Amygdala (tissue), 56 donors: Measurements from ENCODE around the gene GLI3.

Source experiments
- DNase-seq, 56 donors: peaks; one replicate each; lab custom pipeline; 2025; lab: John Stamatoyannopoulos, UW

The GLI3 gene

GRCh38 chr7:41981046-41982040 lies 255.7 kb downstream of the GLI3 start:
- no peak for DNase-seq

- no peak for DNase-seq
Observed at GRCh38 chr7:41979834-41980307, 257.1 kb downstream of the GLI3 start.

DNA sequence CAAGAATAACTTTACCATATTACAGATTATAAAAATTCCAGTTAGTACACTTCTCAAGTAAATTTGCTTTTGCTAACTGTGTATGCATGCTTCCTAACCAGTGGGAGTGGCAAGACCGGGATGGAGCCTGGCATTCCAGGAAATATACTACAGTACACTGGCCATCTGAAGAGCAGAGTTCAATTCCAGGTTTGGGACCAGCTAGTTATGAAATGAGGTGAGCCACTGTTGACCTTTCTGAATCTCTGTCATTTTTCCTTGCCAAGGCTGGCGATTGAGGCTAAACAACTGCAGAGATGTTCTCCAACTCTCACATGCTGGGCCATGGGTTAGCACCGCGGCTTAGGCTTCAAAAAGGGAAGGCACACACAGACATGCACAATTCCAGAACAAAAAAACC lies 258.2 kb downstream of the GLI3 start:
- DNase-seq = no peak

DNA sequence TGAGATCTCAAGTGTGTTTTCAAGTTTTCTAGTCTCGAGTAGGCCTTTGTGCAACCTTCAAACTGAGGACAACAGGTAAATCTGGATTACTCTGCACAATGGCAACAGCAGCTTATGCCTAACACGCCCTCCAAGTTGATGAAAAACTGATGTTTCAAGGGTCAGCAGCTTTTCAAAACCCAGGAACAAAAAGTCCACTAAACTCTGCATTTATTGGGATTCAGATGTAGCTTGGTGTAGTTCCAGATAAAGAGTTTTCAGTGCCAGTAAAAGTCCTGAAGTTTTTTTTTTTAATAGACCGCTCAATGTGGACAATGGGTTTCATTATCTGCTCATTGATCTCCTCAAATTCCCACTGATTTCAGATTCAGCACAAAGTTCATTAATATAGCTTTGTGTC lies 259.3 kb downstream of the GLI3 start:
- no peak for DNase-seq

- peak in 12 of 56 donors; percentile 10 to 63 (median 22) for DNase-seq
Observed at GRCh38 chr7:41977151-41977651, 259.8 kb downstream of the GLI3 start.

GRCh38 chr7:41976411-41976810 lies 260.6 kb downstream of the GLI3 start:
- DNase-seq = no peak

DNA sequence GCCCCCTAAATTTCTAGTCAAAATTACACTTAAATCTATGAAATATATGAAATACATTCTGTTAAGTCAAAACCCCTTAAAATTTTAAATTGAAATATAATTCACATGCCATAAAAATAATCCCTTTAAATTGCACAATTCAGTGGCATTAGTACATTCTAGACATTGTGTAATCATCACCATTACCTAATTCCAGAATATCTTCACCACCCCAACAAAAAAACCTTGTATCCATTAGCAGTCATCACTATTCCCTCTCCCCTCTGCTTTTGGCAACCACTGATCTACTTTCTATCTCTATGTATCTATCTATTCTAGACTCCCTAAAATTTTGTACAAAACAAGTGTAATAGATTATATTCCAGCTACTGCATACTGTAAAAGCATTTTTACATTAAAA lies 261.2 kb downstream of the GLI3 start:
- DNase-seq = no peak

- no peak for DNase-seq
Observed at GRCh38 chr7:41974870-41975557, 262.0 kb downstream of the GLI3 start.

- no peak for DNase-seq
Observed at GRCh38 chr7:41973202-41973730, 263.7 kb downstream of the GLI3 start.

- no peak for DNase-seq
Observed at GRCh38 chr7:41972776-41973175, 264.2 kb downstream of the GLI3 start.

GRCh38 chr7:41972270-41972669 lies 264.7 kb downstream of the GLI3 start:
- no peak for DNase-seq

- no peak for DNase-seq
Observed at GRCh38 chr7:41971640-41972187, 265.3 kb downstream of the GLI3 start.

DNA sequence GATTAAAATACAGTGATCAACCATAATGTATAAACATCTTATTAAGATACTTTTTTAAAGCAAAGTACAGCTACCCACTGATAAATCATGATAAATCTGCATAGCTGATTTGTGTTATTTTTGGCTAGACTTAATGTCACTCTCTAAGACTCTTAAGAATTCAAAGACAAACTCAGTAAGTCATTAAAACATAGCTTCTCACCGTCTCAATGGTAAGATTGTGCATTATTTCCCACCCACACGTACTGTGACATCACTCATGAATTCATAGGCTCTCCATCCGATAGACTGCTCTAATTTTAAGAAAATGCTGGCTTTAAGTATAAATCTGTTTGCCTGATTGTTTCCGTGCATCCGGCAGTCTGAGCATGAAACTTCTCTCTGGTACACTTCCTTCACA lies 266.1 kb downstream of the GLI3 start:
- no peak for DNase-seq

DNA sequence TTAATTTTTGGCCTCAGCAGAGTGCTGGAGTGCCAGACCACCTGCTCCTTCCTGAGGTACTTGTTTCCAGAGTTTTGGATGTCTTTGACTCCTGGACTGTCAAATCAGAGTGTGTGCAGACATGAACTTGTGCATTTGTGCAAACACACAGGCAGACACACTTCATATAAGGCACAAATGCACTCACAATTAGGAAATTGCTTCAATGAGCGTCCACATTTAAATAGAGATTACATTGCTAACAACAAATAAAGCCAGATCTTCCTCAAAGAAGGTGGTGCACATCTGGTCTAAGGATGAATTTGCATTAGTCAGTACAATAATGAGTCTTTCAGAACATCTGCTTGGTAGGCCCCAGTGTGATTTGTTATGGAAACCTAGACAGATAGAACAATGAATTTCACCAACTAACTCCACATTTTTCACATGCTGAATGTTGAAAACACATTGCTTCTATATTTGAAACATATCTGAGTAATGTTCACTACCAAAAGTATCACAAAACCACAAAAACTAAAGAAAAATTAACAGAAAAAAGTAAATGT lies 267.4 kb downstream of the GLI3 start:
- no peak for DNase-seq

DNA sequence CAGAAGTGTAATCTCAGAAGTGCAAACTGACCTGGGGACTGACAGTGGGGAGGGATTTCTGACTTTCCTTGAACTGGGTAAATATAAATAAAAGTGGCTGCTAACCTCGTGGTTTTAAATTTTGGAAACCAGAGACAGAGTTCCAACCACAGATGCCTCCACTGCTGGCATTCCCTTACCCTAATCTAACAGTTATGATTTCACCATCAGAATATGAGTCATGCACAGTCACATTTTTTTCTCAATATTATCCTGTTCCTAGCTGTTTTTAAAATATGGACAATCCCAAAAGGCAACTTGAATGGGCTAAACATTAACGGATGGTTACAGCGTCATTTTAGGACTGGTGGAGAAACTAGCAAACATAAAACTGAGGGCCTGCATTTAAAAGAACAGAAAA lies 269.9 kb downstream of the GLI3 start:
- DNase-seq = no peak

GRCh38 chr7:41965951-41966505 lies 271.0 kb downstream of the GLI3 start:
- DNase-seq = no peak

- peak in 7 of 56 donors; percentile 10 to 41 (median 17) for DNase-seq
Observed at GRCh38 chr7:41964849-41965745, 271.9 kb downstream of the GLI3 start.

DNA sequence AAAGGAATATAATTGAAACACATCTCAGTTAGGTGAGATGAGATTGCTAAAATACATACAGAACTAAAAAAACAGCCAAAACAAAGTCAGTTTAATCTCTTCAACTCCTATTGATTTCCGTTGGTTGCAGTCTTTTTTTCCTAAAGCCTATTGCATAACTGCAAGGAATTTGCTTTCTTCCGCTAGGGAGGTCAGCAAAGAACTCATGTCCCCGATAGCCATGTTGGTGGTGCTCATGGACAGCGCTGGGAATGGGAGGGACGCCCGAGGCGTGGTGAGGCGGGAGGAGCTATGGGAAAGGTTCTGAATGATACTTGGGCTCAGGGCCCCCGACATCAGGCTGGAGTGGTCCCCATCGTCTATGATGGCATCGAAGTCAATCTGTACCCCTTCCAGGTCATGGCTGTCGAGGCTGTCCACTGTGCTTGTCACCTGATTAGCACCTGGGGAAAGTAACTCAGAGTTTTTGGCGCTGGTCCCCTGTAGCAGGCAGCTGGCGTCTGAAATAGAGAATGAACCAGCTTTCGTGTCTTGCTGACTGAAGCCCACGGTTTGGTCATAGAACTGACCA lies 272.7 kb downstream of the GLI3 start:
- DNase-seq = no peak

DNA sequence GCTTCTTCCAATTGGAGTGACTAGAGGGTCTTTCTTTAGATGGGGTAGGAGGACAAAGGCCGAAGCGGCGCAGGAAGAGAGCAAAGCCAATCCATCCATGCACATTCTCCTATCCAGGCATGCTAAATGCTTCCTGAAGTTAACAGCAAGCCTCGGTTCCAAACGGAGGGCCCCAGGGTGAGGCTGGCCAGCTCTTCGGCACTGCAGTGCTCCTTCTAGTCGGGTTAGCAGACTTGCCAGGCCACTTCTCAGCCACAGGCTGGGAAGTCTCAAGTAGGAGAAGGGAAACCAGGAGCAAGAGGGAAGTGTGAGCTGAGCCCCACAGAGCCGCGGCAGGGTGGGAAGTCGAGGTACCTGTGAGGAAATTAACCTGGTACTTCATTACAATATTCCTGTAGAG lies 280.3 kb downstream of the GLI3 start:
- no peak for DNase-seq
